Ectodermal cell (in vitro differentiated cells): ENCODE measurements around the gene NUDT3.
"Not testable (repeated sequence)": the region's sequence is repeated elsewhere in the genome, so short reads cannot be mapped to it uniquely, and the experiment has no call there.

Source experiments
- H3K27ac ChIP-seq: 2 replicates; pipeline ENCODE4 v1.7.0; 2013; ENCODE audit warnings: mild to moderate bottlenecking, low read depth, low read length; ENCODE audit not compliant: insufficient read depth, poor library complexity, severe bottlenecking
- H3K27me3 ChIP-seq: 2 replicates; pipeline ENCODE4 v1.7.0; 2013; ENCODE audit warnings: mild to moderate bottlenecking, low read length; ENCODE audit not compliant: insufficient read depth, control insufficient read depth, poor library complexity, severe bottlenecking
- H3K36me3 ChIP-seq: one replicate; pipeline ENCODE4 v1.7.0; 2013; ENCODE audit warnings: low read length; ENCODE audit not compliant: control insufficient read depth, insufficient read depth
- H3K4me1 ChIP-seq: one replicate; pipeline ENCODE4 v1.7.0; 2013; ENCODE audit warnings: low read length; ENCODE audit not compliant: control insufficient read depth, insufficient read depth
- H3K4me3 ChIP-seq: 2 replicates; pipeline ENCODE4 v1.7.0; 2013; ENCODE audit warnings: low read depth, low read length, control low read depth; ENCODE audit not compliant: insufficient read depth
- H3K9me3 ChIP-seq: 2 replicates; pipeline ENCODE4 v1.7.0; 2013; ENCODE audit warnings: mild to moderate bottlenecking, low read length, moderate library complexity; ENCODE audit not compliant: control insufficient read depth
- WGBS, 2 experiments: methylation state at CpG; one replicate each; pipeline ENCODE4 v1.1.7; 2013; ENCODE audit warnings: missing lambda C conversion rate in 2 of 2; 5-methylcytosine and 5-hydroxymethylcytosine counted together

Gene NUDT3

DNA sequence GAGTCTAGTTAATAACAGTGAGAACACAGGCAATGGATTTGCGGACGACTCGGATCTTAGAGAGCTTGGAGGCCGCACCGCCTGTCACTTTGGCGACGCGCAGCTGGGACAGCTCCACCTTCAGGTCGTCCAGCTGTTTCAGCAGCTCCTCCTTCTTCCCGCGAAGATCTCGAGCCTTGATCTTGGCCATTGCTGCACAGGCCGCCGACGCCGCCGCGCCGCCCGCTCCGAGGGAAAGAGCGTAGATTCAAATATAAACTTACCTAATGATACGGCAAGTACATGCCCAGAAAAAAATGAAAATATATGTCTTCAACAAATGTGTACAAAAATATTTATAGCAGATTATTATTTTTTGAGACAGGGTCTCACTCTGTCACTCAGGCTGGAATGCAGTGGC lies 129.0 kb downstream of the NUDT3 start:
- not testable (repeated sequence) for H3K9me3 ChIP-seq, H3K36me3 ChIP-seq, H3K4me1 ChIP-seq, H3K27me3 ChIP-seq, H3K27ac ChIP-seq, H3K4me3 ChIP-seq
- 93 to 95% methylated on average over 22 to 23 of the region's 23 CpGs for WGBS, 2 experiments

DNA sequence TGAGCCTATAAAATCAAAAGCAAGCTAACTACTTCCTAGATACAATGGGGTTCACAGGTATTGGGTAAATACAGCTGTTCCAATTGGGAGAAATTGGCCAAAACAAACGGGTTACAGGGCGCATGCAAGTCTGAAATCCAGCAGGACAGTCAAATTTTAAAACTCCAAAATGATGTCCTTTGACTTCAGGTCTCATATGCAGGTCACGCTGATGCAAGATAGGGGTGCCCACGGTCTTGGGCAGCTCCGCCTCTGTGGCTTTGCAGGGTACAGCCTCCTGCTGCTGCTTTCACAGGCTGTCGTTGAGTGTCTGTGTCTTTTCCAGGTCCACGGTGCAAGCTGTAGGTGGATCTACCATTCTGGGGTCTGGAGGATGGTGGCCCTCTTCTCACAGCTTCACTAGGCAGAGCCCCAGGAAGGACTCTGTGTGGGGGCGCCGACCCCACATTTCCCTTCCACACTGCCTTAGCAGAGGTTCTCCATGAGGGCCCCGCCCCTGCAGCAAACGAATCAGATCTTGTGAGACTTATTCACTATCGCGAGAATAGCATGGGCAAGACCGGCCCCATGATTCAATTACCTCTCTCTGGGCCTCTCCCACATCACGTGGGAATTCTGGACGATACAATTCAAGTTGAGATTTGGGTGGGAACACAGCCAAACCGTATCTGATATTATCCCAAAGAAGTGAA lies 131.7 kb downstream of the NUDT3 start:
- Histone ChIP-seq H3K4me3 (no peak overlapping the region), H3K27ac (no peak overlapping the region), H3K27me3 (no peaks in the 10 kb centered on the region), H3K4me1 (no peaks in the 10 kb centered on the region), H3K9me3 (no peaks in the 10 kb centered on the region), H3K36me3 (no peaks in the 10 kb centered on the region)
- WGBS, 2 experiments: 87 to 88% methylated on average over 17 of the region's 17 CpGs

DNA sequence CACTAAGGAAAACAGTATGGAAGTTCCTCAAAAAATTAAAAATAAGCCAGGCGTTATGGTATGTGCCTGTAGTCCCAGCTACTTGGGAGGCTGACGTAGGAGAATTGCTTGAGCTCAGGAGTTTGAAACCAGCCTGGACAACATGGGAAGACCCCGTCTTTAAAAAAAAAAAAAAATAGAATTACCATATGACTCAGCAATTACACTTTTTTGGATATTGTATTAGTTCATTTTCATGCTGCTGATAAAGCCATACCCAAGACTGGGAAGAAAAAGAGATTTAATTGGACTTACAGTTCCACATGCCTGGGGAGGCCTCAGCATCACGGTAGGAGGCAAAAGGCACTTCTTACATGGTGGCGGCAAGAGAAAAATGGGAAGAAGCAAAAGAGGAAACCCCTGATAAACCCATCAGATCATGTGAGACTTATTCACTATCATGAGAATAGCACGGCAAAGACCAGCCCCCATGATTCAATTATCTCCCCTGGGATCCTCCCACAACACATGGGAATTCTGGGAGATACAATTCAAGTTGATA lies 132.9 kb downstream of the NUDT3 start:
- no peaks in the 10 kb centered on the region for H3K9me3 ChIP-seq
- no peaks in the 10 kb centered on the region for H3K36me3 ChIP-seq
- no peaks in the 10 kb centered on the region for H3K27me3 ChIP-seq
- H3K4me1 ChIP-seq: no peaks in the 10 kb centered on the region
- no peak overlapping the region for H3K27ac ChIP-seq
- 96 to 97% methylated on average over 6 of the region's 6 CpGs for WGBS, 2 experiments
- H3K4me3 ChIP-seq: no peak overlapping the region

- not testable (repeated sequence) for H3K4me3 ChIP-seq, H3K27me3 ChIP-seq, H3K4me1 ChIP-seq, H3K36me3 ChIP-seq, H3K27ac ChIP-seq, H3K9me3 ChIP-seq
- 82 to 93% methylated on average over 2 of the region's 2 CpGs for WGBS, 2 experiments
Observed at GRCh38 chr6:34252395-34252794, 140.1 kb downstream of the NUDT3 start.

GRCh38 chr6:34249469-34250261 lies 142.8 kb downstream of the NUDT3 start:
- no peak overlapping the region for H3K27ac ChIP-seq
- peaks cover 12% of the 10 kb centered on the region for H3K4me1 ChIP-seq
- no peaks in the 10 kb centered on the region for H3K9me3 ChIP-seq
- H3K36me3 ChIP-seq: peaks cover 1% of the 10 kb centered on the region
- WGBS, 2 experiments: 61 to 65% methylated on average over 18 of the region's 18 CpGs
- no peaks in the 10 kb centered on the region for H3K27me3 ChIP-seq
- peak overlapping the region; percentile 63 for H3K4me3 ChIP-seq

DNA sequence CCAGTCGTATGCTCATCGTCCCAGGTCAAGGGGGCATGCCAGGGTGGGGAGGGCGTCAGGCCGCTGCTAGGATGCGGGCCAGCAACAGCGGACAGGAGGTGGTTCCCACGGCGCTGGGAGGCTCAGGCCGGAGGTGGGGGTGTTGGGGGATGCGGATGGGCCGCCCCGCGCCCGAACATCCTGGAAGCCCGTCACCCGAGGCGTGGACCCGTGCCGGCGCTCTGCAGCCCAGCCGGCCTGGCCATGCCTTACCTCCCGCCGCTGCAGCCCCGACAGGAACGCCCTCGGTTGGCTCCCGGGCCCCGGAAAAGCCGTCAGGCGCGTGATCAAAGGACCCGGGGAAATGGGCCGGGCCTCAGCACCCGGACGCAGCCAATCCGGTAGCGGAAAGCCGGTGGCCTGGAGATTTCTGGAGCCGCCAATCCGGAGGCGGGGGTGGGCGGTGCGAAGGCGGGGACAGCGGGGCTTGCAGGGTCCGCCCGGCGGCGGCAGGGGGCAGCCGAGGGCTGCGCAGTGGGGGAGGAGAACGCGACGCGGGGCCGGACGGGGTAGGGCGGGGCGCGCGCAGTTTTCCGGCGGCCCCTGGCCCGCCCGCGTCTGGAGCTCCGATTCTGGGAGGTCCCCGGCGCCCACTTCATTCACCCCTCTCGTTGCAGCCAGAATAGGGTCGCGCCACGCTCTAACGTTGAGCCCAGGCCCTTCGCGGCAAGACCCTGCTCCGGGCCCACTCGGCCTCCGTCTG lies 143.6 kb downstream of the NUDT3 start, which contains the start of gene SMIM29:
Gene SMIM29, minus strand, starts transcription at position 280 of the 742 bp plus-strand sequence. CDS start 1,215 bp downstream, outside the sequence.
- H3K36me3 ChIP-seq: peaks cover 5% of the 10 kb centered on the region
- H3K27ac ChIP-seq: peak within 1 kb of the TSS; percentile 72
- H3K4me1 ChIP-seq: peaks cover 12% of the 10 kb centered on the region
- peak within 1 kb of the TSS; percentile 63 for H3K4me3 ChIP-seq
- 1% methylated on average over 79 of the region's 79 CpGs for WGBS, 2 experiments
- no peaks in the 10 kb centered on the region for H3K27me3 ChIP-seq
- H3K9me3 ChIP-seq: no peaks in the 10 kb centered on the region

DNA sequence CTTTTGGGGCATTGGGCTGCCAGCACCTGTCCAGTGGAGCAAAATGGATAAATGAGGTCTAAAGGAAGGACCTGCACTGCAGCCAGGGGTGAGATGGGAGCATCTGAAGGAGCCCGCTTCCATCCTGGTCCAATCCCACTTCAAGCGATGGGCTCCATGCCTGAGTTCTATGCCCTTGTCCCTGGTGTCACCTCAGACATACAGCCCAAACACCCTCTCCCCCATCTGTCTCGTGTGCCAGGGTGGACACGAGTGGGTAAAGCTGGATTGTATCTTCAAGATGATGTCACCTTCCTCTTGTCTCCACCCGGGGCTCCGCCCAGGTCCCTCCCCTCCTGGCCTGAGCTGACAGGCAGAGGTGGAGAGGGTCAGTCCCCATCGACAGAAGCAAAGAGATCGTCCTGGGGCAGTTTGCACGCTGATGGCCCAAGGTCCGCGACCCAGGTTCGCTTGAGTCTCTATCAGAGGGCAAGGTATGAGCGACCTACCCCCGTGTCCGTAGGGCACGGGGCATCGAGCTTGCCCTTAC lies 144.2 kb downstream of the NUDT3 start:
- H3K27me3 ChIP-seq: no peaks in the 10 kb centered on the region
- H3K9me3 ChIP-seq: no peaks in the 10 kb centered on the region
- peak overlapping the region; percentile 72 for H3K27ac ChIP-seq
- 11% methylated on average over 17 of the region's 17 CpGs for WGBS, 2 experiments
- peak overlapping the region; percentile 63 for H3K4me3 ChIP-seq
- H3K4me1 ChIP-seq: peaks cover 12% of the 10 kb centered on the region
- H3K36me3 ChIP-seq: peaks cover 11% of the 10 kb centered on the region

GRCh38 chr6:34247481-34248197 lies 144.8 kb downstream of the NUDT3 start:
- H3K4me1 ChIP-seq: peaks cover 12% of the 10 kb centered on the region
- H3K9me3 ChIP-seq: no peaks in the 10 kb centered on the region
- H3K27ac ChIP-seq: peak overlapping the region; percentile 72
- no peak overlapping the region for H3K4me3 ChIP-seq
- peaks cover 14% of the 10 kb centered on the region for H3K36me3 ChIP-seq
- 83 to 84% methylated on average over 6 of the region's 6 CpGs for WGBS, 2 experiments
- H3K27me3 ChIP-seq: no peaks in the 10 kb centered on the region

DNA sequence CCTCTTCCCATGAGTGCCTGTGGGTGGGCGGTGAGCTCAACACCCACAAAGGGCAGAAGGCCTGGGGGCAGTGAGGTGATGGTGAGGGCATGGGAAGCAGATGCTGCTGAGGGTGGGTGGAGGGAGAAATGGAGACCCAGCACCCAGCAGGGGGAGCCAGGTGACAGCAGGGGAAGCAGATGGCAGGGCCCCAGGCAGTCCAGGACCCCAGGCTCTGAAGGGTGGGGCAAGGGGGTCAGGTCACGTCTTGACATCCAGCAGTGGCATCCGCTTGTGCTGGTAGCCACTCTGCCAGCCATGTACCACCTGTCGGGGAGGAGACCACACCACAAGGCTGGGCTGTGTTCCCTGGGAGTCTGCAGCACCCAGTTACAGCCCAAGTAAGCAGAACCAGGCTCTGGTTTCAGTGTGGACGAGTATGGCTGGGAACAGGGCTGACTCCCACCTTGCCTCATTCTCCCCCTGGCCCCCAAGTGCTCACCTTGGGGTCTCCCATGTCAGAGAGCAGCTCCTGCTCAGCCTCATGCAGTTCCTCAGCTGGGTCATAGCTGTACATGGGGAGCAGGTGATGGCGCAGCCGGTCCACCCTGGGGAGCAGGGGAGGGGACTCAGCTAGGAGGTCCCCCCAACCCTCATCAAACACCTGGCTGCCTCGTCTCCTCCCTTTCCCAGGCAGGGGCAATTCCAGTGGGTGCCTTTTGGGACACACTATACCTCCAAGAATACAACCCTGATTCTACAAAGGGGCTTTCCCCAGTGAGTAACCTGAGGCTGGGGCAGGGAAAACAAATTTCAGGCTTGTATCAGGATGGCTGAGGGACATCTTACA lies 145.7 kb downstream of the NUDT3 start:
- Histone ChIP-seq H3K9me3 (no peaks in the 10 kb centered on the region), H3K27me3 (no peaks in the 10 kb centered on the region), H3K27ac (peak overlapping the region; percentile 50), H3K4me1 (peaks cover 12% of the 10 kb centered on the region), H3K36me3 (peaks cover 22% of the 10 kb centered on the region), H3K4me3 (no peak overlapping the region)
- WGBS, 2 experiments: 56 to 60% methylated on average over 8 of the region's 8 CpGs
